IgD-negative memory B cell (primary cell): ENCODE results near the gene ZNF324. TPM values are rescaled to one million over a fixed set of nuclear protein-coding genes. Genes with fewer than 3 reads are reported as not detected.
"Not testable (repeated sequence)": the region's sequence is repeated elsewhere in the genome, so short reads cannot be mapped to it uniquely, and the experiment has no call there.

Experiments
- H3K27ac Mint-ChIP-seq, 3 donors: one replicate each; pipeline ENCODE4 v1.8.0; 2020 to 2022; ENCODE audit warnings: mild to moderate bottlenecking in 3 of 3, mixed read lengths in 3 of 3, moderate library complexity in 1 of 3
- H3K27me3 Mint-ChIP-seq: one replicate; pipeline ENCODE4 v1.8.0; 2021; ENCODE audit warnings: mixed read lengths
- H3K36me3 Mint-ChIP-seq: one replicate; pipeline ENCODE4 v1.8.0; 2020; ENCODE audit warnings: mild to moderate bottlenecking, mixed read lengths
- H3K4me1 Mint-ChIP-seq, 3 donors: one replicate each; pipeline ENCODE4 v1.8.0; 2020 to 2022; ENCODE audit warnings: mixed read lengths in 3 of 3, mild to moderate bottlenecking in 1 of 3
- H3K4me3 Mint-ChIP-seq, 4 donors: one replicate each; pipeline ENCODE4 v1.8.0; 2020 to 2022; ENCODE audit warnings: mild to moderate bottlenecking in 4 of 4, mixed read lengths in 4 of 4, moderate library complexity in 3 of 4
- H3K9me3 Mint-ChIP-seq, 3 donors: one replicate each; pipeline ENCODE4 v1.8.0; 2020 to 2021; ENCODE audit warnings: mixed read lengths in 3 of 3, mild to moderate bottlenecking in 1 of 3
- polyA plus RNA-seq: library from polyadenylated mRNA; unstranded; fragments of 300-500 nt; fragmentation: Illumina TruSeq; gene quantifications from one replicate; pipeline ENCODE4 v1.2.3, GENCODE V29; 2021

ZNF324 gene
- polyA plus RNA-seq, 1 donor from 2014 or later: 12.4 TPM

DNA sequence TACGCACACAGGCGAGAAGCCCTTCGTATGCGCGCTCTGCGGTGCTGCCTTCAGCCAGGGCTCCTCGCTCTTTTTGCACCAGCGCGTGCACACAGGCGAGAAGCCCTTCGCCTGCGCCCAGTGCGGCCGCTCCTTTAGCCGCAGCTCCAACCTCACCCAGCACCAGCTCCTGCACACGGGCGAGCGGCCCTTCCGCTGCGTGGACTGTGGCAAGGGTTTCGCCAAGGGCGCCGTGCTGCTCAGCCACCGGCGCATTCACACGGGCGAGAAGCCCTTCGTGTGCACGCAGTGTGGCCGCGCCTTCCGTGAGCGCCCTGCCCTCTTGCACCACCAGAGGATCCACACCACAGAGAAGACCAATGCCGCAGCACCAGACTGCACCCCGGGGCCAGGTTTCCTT, 10.8 kb upstream of the ZNF324 start:
- H3K4me1 Mint-ChIP-seq: peaks cover 3 to 12% (median 10%) of the 10 kb centered on the region in 3 donors
- no peak overlapping the region for H3K4me3 Mint-ChIP-seq

DNA sequence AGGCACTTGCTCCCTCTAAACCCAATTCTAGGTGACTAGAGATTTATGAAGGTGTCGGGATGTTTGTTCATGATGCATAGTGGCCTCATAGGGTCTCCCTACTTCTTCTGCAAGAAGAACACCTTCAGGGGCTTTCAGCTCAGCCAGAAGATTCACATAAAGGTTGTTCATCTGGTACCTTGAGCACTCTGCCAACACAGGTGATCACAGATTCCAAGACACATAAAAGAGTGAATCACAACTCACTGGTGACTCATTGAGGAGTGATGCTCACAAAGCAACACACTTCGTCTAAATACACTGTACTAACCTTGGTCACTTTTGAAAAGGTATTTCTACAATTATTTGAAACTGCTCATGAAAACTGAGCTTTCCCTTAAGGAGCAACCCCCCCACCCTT, 6.8 kb upstream of the ZNF324 start:
- Mint-ChIP-seq H3K9me3 (no peaks in the 10 kb centered on the region), H3K4me3 (no peak overlapping the region), H3K4me1 (peaks cover 0 to 3% (median 2%) of the 10 kb centered on the region in 3 donors), H3K27ac (no peak overlapping the region), H3K27me3 (no peaks in the 10 kb centered on the region), H3K36me3 (peaks cover 11% of the 10 kb centered on the region)

More for the DNA sequence above, 10.8 kb upstream of the ZNF324 start:
- Mint-ChIP-seq H3K36me3 (peaks cover 14% of the 10 kb centered on the region), H3K9me3 (peaks cover 0 to 1% (median 0%) of the 10 kb centered on the region in 3 donors), H3K27ac (no peak overlapping the region), H3K27me3 (peaks cover 1% of the 10 kb centered on the region)

DNA sequence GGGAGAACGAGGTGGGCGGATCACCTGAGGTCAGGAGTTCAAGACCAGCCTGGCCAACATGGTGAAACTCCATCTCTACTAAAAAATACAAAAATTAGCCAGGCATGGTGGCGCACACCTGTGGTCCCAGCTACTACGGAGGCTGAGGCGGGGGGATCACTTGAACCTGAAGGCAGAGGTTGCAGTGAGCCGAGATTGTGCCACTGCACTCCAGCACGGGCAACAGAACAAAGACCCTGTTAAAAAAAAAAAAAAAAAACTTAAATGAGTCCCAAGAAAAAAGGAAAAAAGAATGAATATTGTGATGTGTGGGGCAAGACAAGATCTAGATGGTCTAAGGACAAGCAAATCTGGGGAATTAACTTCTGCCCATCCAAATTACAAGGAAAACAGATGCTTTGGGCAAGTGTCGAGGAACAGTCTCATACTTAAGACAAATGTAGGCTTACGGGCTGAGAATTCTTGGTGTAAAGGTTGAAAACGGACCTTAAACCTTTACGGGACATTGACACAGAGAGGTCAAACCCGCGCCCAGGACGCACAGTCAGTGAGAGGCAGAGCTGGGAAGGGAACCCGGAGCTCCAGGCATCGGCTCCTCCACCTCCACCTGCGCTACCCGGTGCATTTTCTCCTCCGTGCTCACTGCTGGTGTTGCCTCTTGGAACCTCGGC, 656 bp upstream of the ZNF324 start:
- Mint-ChIP-seq H3K4me1 (peaks cover 7 to 17% (median 17%) of the 10 kb centered on the region in 3 donors), H3K27ac (peak overlapping the region; percentile 67 to 94 (median 89)), H3K36me3 (no peaks in the 10 kb centered on the region), H3K9me3 (peaks cover 0 to 2% (median 0%) of the 10 kb centered on the region in 3 donors), H3K4me3 (peak overlapping the region; percentile 84 to 95 (median 94)), H3K27me3 (no peaks in the 10 kb centered on the region)

DNA sequence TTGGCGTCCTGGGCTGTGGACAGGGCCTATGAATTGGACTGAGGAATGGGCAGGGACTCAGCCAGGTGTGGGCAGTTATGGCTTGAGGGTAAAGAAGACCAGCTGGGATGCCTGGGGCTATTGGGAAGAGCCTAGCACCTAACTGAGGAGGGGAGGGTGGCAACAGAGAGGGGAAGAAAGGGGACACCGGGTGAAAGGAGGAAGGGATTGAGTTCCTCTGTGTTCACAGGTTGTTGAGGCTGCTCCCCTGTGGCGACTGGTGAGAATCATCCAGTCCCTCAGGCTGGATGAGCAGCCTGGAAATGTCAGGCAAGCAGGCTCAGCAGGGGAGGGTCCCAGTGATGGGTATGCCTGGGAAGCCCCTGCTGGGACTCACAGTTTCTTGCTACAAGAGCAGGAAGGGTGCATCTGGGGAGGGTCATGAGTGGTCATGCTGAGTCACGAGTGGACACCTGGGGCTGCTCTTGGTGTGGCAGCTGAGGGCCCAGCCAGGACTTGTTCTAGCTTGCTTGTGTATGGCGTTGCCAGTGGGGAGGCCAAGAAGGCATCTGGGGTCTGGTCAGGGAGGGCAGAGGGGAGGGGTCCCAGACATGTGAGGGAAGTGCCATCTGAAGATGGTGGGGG, 1.4 kb downstream of the ZNF324 start:
- Mint-ChIP-seq H3K36me3 (no peaks in the 10 kb centered on the region), H3K9me3 (peaks cover 0 to 2% (median 0%) of the 10 kb centered on the region in 3 donors), H3K27me3 (no peaks in the 10 kb centered on the region), H3K27ac (peak overlapping the region in 1 of 3 donors; percentile 80), H3K4me3 (peak overlapping the region; percentile 77 to 88 (median 82)), H3K4me1 (peaks cover 7 to 17% (median 17%) of the 10 kb centered on the region in 3 donors)

DNA sequence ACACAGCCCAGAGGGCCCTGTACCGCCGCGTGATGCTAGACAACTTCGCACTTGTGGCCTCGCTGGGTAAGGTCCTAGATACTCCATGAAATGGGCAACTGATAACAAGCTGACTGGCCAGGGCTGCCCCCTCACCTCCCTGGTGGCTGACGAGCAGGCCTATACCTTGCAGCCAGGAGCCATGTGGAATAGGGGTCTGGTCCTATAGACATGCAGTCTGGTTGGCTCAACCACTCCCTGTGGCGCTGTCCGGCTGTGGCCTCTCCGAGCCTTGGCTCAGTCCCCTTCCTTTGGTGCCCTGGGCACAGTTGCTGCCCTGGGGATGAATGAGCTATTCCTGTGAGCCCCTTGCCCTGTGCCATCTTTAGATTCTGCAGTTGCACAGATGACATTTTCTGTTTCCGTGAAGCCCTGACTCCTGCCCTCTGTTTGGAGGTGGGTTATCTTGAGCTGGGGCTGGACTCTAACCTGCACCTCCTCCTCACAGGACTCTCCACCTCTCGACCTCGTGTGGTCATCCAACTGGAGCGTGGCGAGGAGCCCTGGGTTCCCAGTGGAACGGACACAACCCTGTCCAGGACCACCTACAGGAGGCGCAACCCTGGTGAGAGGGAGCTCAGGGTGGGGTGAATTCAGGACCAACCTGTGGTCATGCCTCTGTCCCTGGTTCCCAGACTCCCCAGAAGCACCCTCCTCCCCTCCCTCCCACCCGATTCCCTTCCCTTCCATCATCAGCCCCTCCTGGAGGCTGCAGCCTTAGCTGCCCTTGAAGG, 2.5 kb downstream of the ZNF324 start:
- Mint-ChIP-seq H3K4me3 (peak overlapping the region in 2 of 4 donors; percentile 60 to 77), H3K36me3 (no peaks in the 10 kb centered on the region), H3K4me1 (peaks cover 7 to 17% (median 17%) of the 10 kb centered on the region in 3 donors), H3K27me3 (no peaks in the 10 kb centered on the region), H3K27ac (peak overlapping the region in 1 of 3 donors; percentile 80), H3K9me3 (peaks cover 0 to 2% (median 0%) of the 10 kb centered on the region in 3 donors)

DNA sequence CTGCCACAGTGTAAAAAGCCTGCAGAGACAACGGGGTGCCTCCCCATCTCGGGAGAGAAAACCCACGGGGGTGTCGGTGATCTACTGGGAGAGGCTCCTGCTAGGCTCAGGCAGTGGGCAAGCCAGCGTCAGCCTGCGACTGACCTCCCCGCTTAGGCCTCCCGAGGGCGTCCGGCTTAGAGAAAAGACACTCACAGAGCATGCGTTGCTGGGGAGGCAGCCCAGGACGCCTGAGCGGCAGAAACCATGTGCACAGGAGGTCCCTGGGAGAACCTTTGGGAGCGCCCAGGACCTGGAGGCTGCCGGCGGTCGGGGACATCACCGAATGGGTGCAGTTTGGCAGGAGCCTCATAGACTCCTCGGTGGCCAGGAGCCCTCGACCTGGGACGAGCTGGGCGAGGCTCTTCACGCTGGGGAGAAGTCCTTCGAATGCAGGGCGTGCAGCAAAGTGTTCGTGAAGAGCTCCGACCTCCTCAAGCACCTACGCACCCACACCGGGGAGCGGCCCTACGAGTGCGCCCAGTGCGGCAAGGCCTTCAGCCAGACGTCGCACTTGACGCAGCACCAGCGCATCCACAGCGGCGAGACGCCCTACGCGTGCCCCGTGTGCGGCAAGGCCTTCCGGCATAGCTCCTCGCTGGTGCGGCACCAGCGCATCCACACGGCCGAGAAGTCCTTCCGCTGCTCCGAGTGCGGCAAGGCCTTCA, 4.1 kb downstream of the ZNF324 start:
- not testable (repeated sequence) for H3K27me3 Mint-ChIP-seq, H3K4me3 Mint-ChIP-seq, H3K36me3 Mint-ChIP-seq, H3K27ac Mint-ChIP-seq, H3K9me3 Mint-ChIP-seq
- H3K4me1 Mint-ChIP-seq: peaks cover 11 to 21% (median 20%) of the 10 kb centered on the region in 3 donors

DNA sequence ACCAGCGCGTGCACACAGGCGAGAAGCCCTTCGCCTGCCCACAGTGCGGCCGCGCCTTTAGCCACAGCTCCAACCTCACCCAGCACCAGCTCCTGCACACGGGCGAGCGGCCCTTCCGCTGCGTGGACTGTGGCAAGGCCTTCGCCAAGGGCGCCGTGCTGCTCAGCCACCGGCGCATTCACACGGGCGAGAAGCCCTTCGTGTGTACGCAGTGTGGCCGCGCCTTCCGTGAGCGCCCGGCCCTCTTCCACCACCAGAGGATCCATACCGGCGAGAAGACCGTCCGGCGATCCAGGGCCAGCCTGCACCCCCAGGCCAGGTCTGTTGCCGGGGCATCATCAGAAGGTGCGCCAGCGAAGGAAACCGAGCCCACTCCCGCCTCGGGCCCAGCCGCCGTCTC, 4.9 kb downstream of the ZNF324 start:
- no peaks in the 10 kb centered on the region for H3K27me3 Mint-ChIP-seq
- H3K4me1 Mint-ChIP-seq: peaks cover 6 to 19% (median 18%) of the 10 kb centered on the region in 3 donors
- H3K36me3 Mint-ChIP-seq: no peaks in the 10 kb centered on the region
- peak overlapping the region in 1 of 4 donors; percentile 26 for H3K4me3 Mint-ChIP-seq
- H3K27ac Mint-ChIP-seq: no peak overlapping the region
- H3K9me3 Mint-ChIP-seq: no peaks in the 10 kb centered on the region

DNA sequence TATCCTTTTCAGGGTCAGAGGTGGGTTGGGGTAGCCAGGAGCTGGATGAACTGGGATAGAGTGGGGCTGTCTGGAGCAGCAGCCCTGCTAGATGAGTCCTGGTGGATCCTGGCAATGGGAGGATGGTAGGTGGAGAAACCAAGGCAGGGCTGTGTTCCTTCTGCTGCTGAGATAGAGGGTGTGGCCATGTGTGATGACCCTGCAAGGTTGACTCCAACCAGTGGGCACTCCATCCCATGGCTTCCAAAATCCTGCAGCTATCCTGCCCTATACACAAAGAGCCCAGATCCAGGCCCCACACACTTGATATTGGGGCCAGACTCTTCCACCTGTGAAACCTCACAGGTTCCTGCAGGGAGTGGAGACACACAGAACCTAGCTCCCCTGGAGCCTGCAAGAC, 6.9 kb downstream of the ZNF324 start:
- no peaks in the 10 kb centered on the region for H3K36me3 Mint-ChIP-seq
- H3K4me3 Mint-ChIP-seq: peak overlapping the region in 3 of 4 donors; percentile 35 to 85 (median 58)
- H3K27ac Mint-ChIP-seq: peak overlapping the region in 1 of 3 donors; percentile 59
- H3K27me3 Mint-ChIP-seq: no peaks in the 10 kb centered on the region
- H3K9me3 Mint-ChIP-seq: no peaks in the 10 kb centered on the region
- H3K4me1 Mint-ChIP-seq: peaks cover 5 to 9% (median 9%) of the 10 kb centered on the region in 3 donors

DNA sequence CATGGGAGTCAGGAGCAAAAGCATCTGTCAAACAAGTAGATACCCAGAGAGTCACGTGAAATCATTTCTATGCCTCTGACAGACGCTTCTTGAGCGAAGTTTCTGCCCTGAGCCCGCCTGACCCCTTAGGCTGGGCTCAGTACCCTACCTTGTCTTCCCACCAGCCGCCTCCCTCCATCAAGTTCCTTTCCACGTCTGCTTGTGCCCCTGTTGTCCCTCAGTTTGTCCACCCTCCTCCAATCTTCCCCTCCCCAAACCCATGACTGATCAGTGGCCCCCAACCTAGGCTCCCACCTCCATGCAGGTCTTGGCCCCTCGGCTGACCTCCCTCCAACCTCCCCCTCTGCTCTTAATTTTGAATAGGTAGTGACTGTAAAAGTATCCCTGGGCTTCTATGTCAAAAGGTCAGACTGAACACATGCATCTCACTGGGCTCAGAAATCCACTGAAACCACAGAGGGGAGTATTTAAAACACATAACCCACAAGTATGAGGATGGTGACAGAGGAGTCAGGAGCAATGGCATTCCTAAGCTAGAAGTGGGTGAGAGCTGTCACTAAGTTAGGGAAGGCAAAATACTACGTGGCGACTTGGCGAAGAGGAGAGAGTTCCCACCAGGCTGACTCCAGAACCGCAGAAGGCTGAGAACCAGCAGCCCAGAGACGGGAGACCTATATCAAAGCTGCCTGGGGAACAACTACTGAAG, 7.6 kb downstream of the ZNF324 start:
- Mint-ChIP-seq H3K4me1 (peaks cover 5 to 9% (median 9%) of the 10 kb centered on the region in 3 donors), H3K27me3 (no peaks in the 10 kb centered on the region), H3K36me3 (no peaks in the 10 kb centered on the region), H3K27ac (peak overlapping the region in 2 of 3 donors; percentile 59 to 80), H3K9me3 (no peaks in the 10 kb centered on the region), H3K4me3 (peak overlapping the region in 3 of 4 donors; percentile 35 to 85 (median 58))

DNA sequence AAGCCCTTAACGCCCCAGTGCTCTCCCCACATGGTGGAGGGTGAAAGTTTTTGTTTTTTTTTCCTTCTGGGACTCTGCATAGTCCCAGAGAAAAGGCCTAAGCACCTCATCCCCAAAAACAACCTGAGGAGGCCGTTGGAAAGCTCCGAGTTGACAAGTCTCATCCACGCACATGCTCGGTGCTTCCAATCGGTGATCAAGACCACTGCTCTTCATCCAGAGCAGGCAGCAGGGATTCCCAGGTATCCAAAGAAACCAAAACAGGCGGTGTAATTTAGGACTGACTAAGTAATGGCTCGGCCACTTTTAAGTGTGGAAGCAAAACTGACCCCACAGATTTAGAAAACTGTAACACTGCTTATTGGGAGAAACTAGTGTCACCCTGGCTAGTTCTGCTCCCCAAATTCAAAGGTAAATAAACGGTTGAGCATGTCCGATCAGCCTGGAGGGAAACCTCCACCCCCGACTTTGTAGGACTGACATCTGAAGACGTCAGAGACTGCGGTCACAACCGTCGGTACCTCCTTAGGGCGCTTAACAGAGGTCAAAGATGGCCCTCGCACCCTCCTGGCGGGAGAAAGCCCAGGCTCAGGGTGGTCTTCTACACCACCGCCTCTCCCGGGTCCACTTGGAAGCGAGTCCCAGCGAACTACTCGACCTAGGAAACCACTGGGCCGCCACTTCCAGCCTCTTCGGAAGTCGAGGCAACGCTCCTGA, 8.3 kb downstream of the ZNF324 start:
- H3K9me3 Mint-ChIP-seq: no peaks in the 10 kb centered on the region
- H3K4me3 Mint-ChIP-seq: peak overlapping the region; percentile 85 to 98 (median 96)
- no peaks in the 10 kb centered on the region for H3K27me3 Mint-ChIP-seq
- H3K4me1 Mint-ChIP-seq: peaks cover 5 to 9% (median 9%) of the 10 kb centered on the region in 3 donors
- H3K36me3 Mint-ChIP-seq: no peaks in the 10 kb centered on the region
- peak overlapping the region; percentile 80 to 96 (median 91) for H3K27ac Mint-ChIP-seq

DNA sequence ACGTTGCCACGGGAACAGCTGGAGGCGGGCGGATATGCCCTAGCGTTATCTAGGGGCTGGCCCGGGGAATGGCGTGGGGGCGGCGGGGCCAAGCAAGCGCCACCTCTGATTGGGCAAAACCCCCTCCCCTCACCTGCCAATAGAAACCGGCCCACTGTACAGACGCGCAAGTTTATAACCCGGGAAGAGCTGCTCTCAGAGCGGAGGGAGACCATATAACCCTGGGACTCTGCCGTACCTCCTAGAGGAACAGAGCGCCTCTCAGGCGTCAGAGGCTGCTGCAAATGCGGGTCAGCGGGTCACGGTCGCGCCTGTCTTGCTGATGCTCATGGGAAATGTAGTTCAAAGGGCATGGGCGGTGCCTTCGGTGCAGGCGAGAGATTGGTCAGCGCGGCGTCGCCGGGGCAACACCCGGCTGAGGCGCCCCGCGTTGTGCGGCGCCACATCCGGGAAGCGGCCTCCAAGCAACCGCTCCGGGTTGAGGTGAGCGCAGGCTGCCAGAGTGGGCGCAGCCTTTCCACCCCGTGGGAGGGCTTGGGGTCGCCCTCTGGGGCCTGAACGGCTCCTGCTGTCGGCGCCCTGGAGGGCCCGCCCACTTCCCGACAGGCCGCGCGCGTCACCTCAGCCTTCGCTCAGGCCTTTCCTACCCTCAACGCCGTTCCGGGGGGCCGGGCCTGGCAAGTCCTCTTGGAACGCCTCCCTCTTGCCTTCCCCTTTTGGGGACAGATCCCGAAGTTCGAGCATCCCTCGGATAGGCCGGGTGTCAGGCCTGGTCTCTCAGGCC, 9.0 kb downstream of the ZNF324 start, which contains the start of gene ZNF446:
TSS of gene ZNF446 (plus strand) at position 639 of the 784 bp plus-strand sequence. CDS start 867 bp downstream, outside the sequence.
- Mint-ChIP-seq H3K27me3 (no peaks in the 10 kb centered on the region), H3K4me3 (peak within 1 kb of the TSS; percentile 85 to 98 (median 96)), H3K9me3 (no peaks in the 10 kb centered on the region), H3K27ac (peak within 1 kb of the TSS; percentile 80 to 96 (median 91)), H3K36me3 (no peaks in the 10 kb centered on the region), H3K4me1 (peaks cover 5 to 9% (median 9%) of the 10 kb centered on the region in 3 donors)

DNA sequence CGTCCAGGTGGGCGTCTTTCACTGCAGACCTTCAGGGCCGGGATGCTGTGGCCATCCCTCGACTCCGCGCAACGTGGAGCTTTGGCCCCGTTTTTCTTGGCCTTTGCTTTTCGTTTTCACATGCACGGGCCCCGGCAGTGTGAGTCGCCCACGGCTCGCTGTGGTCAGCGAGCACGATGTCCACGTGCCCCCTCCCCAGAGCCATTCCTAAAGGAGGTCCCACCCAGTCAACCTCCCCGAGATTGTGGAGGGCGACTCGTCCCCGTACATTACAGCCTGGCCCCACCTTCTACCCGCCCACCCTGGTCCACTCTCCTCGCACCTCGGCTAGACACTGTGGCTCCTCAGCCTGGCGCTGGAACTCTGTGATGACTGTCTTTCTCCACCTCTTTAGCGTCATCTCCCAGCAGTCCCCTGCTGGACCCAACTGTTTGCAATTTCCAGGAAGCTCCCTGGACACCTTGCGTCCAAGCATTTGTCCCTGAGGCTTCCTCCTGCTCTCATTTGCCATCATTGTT, 9.7 kb downstream of the ZNF324 start:
- no peaks in the 10 kb centered on the region for H3K9me3 Mint-ChIP-seq
- H3K27me3 Mint-ChIP-seq: no peaks in the 10 kb centered on the region
- H3K36me3 Mint-ChIP-seq: no peaks in the 10 kb centered on the region
- H3K27ac Mint-ChIP-seq: peak overlapping the region; percentile 34 to 96 (median 91)
- peaks cover 5 to 9% (median 9%) of the 10 kb centered on the region in 3 donors for H3K4me1 Mint-ChIP-seq
- H3K4me3 Mint-ChIP-seq: peak overlapping the region; percentile 85 to 98 (median 96)
